HAP-1 (cell line): ENCODE results near the gene CPSF3.
A peak's percentile ranks its signal among the peaks of the same experiment; 100 is the strongest.

Experiments used
- DNase-seq, 2 experiments: peaks; one replicate each; pipeline ENCODE4 v3.0.0-alpha.2; 2016 to 2020; ENCODE audit warnings: low spot score in 2 of 2
- H3K27me3 ChIP-seq: fragments of 250-450 bp; sonication (Bioruptor Pico); 2 replicates; pipeline ENCODE4 v1.5.1; 2020; ENCODE audit warnings: low read depth, mild to moderate bottlenecking, moderate library complexity
- H3K36me3 ChIP-seq: fragments of 250-450 bp; sonication (Bioruptor Pico); replicated peaks from 2 replicates; pipeline ENCODE4 v1.5.1; 2020; ENCODE audit warnings: mild to moderate bottlenecking
- H3K4me1 ChIP-seq: fragments of 250-450 bp; sonication (Bioruptor Pico); 2 replicates; pipeline ENCODE4 v1.5.1; 2020; ENCODE audit warnings: mild to moderate bottlenecking
- H3K4me3 ChIP-seq: fragments of 250-450 bp; sonication (Bioruptor Pico); 2 replicates; pipeline ENCODE4 v1.5.1; 2020; ENCODE audit warnings: mild to moderate bottlenecking, moderate library complexity
- H3K9me3 ChIP-seq: fragments of 250-450 bp; sonication (Bioruptor Pico); 2 replicates; pipeline ENCODE4 v1.5.1; 2020; ENCODE audit warnings: mild to moderate bottlenecking, moderate library complexity
- in situ Hi-C: fragments of 300-500 bp; cut with MboI; formaldehyde crosslinking; loops from 3 replicates; pipeline ENCODE4 v1.14.3; 2020; ENCODE audit warnings: low sequenced_read_pairs, inconsistent platforms, mixed read lengths

Gene CPSF3

GRCh38 chr2:9474361-9475057, 51.1 kb downstream of the CPSF3 start, which contains the start of gene IAH1:
TSS of gene IAH1 (plus strand) at chr2:9474551. CDS start at chr2:9474567, 16 bp downstream.
- in situ Hi-C loops: no loop called here
- DNase-seq: peak in 1 of 2 experiments; percentile 55
- H3K27me3 ChIP-seq: no peaks in the 10 kb centered on the region

GRCh38 chr2:9477914-9478313, 54.5 kb downstream of the CPSF3 start:
- no peak overlapping the region for H3K4me3 ChIP-seq
- in situ Hi-C loops: no loop called here
- no peaks in the 10 kb centered on the region for H3K27me3 ChIP-seq
- no peaks in the 10 kb centered on the region for H3K9me3 ChIP-seq
- H3K4me1 ChIP-seq: peaks cover 4% of the 10 kb centered on the region
- no peak for DNase-seq
- peaks cover 6% of the 10 kb centered on the region for H3K36me3 ChIP-seq

More at GRCh38 chr2:9474361-9475057, 51.1 kb downstream of the CPSF3 start, which contains the start of gene IAH1:
- H3K36me3 ChIP-seq: peaks cover 20% of the 10 kb centered on the region
- peaks cover 4% of the 10 kb centered on the region for H3K4me1 ChIP-seq
- no peaks in the 10 kb centered on the region for H3K9me3 ChIP-seq
- H3K4me3 ChIP-seq: peak within 1 kb of the TSS; percentile 21

GRCh38 chr2:9478526-9478925, 55.1 kb downstream of the CPSF3 start:
- in situ Hi-C loops: no loop called here
- Histone ChIP-seq H3K4me3 (no peak overlapping the region), H3K9me3 (no peaks in the 10 kb centered on the region), H3K36me3 (peaks cover 3% of the 10 kb centered on the region; the same call in 1 of the 2 replicates), H3K4me1 (peaks cover 4% of the 10 kb centered on the region), H3K27me3 (no peaks in the 10 kb centered on the region)
- no peak for DNase-seq

- Histone ChIP-seq H3K4me1 (peaks cover under 1% of the 10 kb centered on the region), H3K27me3 (no peaks in the 10 kb centered on the region), H3K4me3 (no peak overlapping the region), H3K9me3 (no peaks in the 10 kb centered on the region), H3K36me3 (peaks cover 8% of the 10 kb centered on the region)
- DNase-seq: no peak
- in situ Hi-C loops: no loop called here
Observed at GRCh38 chr2:9480157-9480556, 56.7 kb downstream of the CPSF3 start.

- in situ Hi-C loops: no loop called here
- Histone ChIP-seq H3K27me3 (no peaks in the 10 kb centered on the region), H3K4me3 (no peak overlapping the region), H3K4me1 (no peaks in the 10 kb centered on the region), H3K36me3 (peaks cover 23% of the 10 kb centered on the region), H3K9me3 (no peaks in the 10 kb centered on the region)
- no peak for DNase-seq
Observed at GRCh38 chr2:9483107-9483506, 59.7 kb downstream of the CPSF3 start.

- in situ Hi-C loops: no loop called here
Observed at GRCh38 chr2:9484533-9484932, 61.1 kb downstream of the CPSF3 start.

GRCh38 chr2:9488583-9489547, 65.4 kb downstream of the CPSF3 start:
- Histone ChIP-seq H3K27me3 (no peaks in the 10 kb centered on the region), H3K4me1 (no peaks in the 10 kb centered on the region), H3K36me3 (peaks cover 68% of the 10 kb centered on the region), H3K9me3 (no peaks in the 10 kb centered on the region), H3K4me3 (no peak overlapping the region)
- DNase-seq: no peak
- in situ Hi-C loops: no loop called here

More at GRCh38 chr2:9484533-9484932, 61.1 kb downstream of the CPSF3 start:
- H3K4me3 ChIP-seq: no peak overlapping the region
- H3K9me3 ChIP-seq: no peaks in the 10 kb centered on the region
- H3K36me3 ChIP-seq: peaks cover 31% of the 10 kb centered on the region
- DNase-seq: no peak
- no peaks in the 10 kb centered on the region for H3K27me3 ChIP-seq
- no peaks in the 10 kb centered on the region for H3K4me1 ChIP-seq

GRCh38 chr2:9490789-9491188, 67.3 kb downstream of the CPSF3 start:
- Histone ChIP-seq H3K4me1 (no peaks in the 10 kb centered on the region), H3K36me3 (peaks cover 56% of the 10 kb centered on the region), H3K9me3 (no peaks in the 10 kb centered on the region), H3K27me3 (no peaks in the 10 kb centered on the region), H3K4me3 (no peak overlapping the region)
- in situ Hi-C loops: no loop called here
- DNase-seq: no peak

- in situ Hi-C loops: no loop called here
- Histone ChIP-seq H3K4me1 (no peaks in the 10 kb centered on the region), H3K9me3 (no peaks in the 10 kb centered on the region), H3K4me3 (no peak overlapping the region), H3K27me3 (no peaks in the 10 kb centered on the region), H3K36me3 (peaks cover 46% of the 10 kb centered on the region)
- DNase-seq: no peak
Observed at GRCh38 chr2:9492927-9493326, 69.5 kb downstream of the CPSF3 start.

GRCh38 chr2:9493478-9493877, 70.0 kb downstream of the CPSF3 start:
- Histone ChIP-seq H3K4me1 (no peaks in the 10 kb centered on the region), H3K4me3 (no peak overlapping the region), H3K27me3 (no peaks in the 10 kb centered on the region), H3K9me3 (no peaks in the 10 kb centered on the region), H3K36me3 (peaks cover 42% of the 10 kb centered on the region)
- DNase-seq: no peak
- in situ Hi-C loops: no loop called here

GRCh38 chr2:9494081-9494480, 70.6 kb downstream of the CPSF3 start:
- in situ Hi-C loops: no loop called here
- peaks cover 38% of the 10 kb centered on the region for H3K36me3 ChIP-seq

GRCh38 chr2:9497017-9497416, 73.6 kb downstream of the CPSF3 start:
- DNase-seq: no peak
- H3K4me3 ChIP-seq: no peak overlapping the region
- peaks cover 22% of the 10 kb centered on the region for H3K36me3 ChIP-seq
- in situ Hi-C loops: no loop called here
- H3K4me1 ChIP-seq: no peaks in the 10 kb centered on the region
- H3K9me3 ChIP-seq: no peaks in the 10 kb centered on the region
- no peaks in the 10 kb centered on the region for H3K27me3 ChIP-seq

More at GRCh38 chr2:9494081-9494480, 70.6 kb downstream of the CPSF3 start:
- no peaks in the 10 kb centered on the region for H3K27me3 ChIP-seq
- H3K9me3 ChIP-seq: no peaks in the 10 kb centered on the region
- H3K4me1 ChIP-seq: no peaks in the 10 kb centered on the region
- no peak overlapping the region for H3K4me3 ChIP-seq
- peak in 1 of 2 experiments; percentile 55 for DNase-seq

- Histone ChIP-seq H3K27me3 (no peaks in the 10 kb centered on the region), H3K36me3 (peaks cover 14% of the 10 kb centered on the region), H3K4me1 (no peaks in the 10 kb centered on the region), H3K4me3 (no peak overlapping the region), H3K9me3 (no peaks in the 10 kb centered on the region)
- no peak for DNase-seq
- in situ Hi-C loops: no loop called here
Observed at GRCh38 chr2:9498210-9498609, 74.8 kb downstream of the CPSF3 start.

GRCh38 chr2:9508931-9509330, 85.5 kb downstream of the CPSF3 start:
- H3K4me3 ChIP-seq: no peak overlapping the region
- no peaks in the 10 kb centered on the region for H3K27me3 ChIP-seq
- no peak for DNase-seq
- H3K9me3 ChIP-seq: no peaks in the 10 kb centered on the region
- H3K36me3 ChIP-seq: peaks cover 24% of the 10 kb centered on the region
- in situ Hi-C loops: no loop called here
- no peaks in the 10 kb centered on the region for H3K4me1 ChIP-seq
